Stimulated activated CD4-positive, alpha-beta T cell treated with anti-CD3 and anti-CD28 coated beads, Interleukin-12 subunit alpha, Interleukin-12 subunit beta, amount 100 ng/mL, for 24 hours (primary cell): Measurements from ENCODE around the gene SYNGAP1.

Experiments used
- DNase-seq, 2 experiments: peaks; one replicate each; pipeline ENCODE4 v3.0.0-alpha.2; 2020; ENCODE audit warnings: low read depth in 2 of 2

Gene SYNGAP1

GRCh38 chr6:33404884-33405283 lies 15.0 kb upstream of the SYNGAP1 start:
- DNase-seq = no peak

DNA sequence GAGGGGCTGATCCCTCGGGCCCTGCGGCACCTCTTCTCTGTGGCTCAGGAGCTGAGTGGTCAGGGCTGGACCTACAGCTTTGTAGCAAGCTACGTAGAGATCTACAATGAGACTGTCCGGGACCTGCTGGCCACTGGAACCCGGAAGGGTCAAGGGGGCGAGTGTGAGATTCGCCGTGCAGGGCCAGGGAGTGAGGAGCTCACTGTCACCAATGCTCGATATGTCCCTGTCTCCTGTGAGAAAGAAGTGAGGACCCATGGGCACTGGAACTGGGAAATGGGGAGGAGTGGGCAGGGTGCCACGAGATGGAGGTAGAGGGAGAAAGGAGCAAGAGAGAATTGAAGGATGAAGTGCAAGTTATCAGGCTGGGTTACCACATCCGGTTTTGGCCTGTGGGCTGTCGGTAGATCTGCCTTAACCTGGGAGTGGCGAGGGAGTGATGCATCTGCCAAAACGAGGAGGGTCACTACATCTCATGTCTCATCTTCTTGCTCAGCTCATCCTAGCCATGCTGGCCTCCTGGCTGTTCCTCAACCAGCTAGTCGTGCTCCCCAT lies 14.4 kb upstream of the SYNGAP1 start:
- no peak for DNase-seq

DNA sequence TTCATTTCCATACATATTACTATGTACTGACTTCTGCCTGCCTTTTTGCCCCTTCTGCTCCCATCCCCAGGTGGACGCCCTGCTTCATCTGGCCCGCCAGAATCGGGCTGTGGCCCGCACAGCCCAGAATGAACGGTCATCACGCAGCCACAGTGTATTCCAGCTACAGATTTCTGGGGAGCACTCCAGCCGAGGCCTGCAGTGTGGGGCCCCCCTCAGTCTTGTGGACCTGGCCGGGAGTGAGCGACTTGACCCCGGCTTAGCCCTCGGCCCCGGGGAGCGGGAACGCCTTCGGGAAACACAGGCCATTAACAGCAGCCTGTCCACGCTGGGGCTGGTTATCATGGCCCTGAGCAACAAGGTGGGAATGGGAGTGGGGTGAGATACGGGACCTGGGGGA lies 13.7 kb upstream of the SYNGAP1 start:
- DNase-seq = no peak

- no peak for DNase-seq
Measured at GRCh38 chr6:33407132-33407718, 12.6 kb upstream of the SYNGAP1 start.

- peak; percentile 95 to 96 for DNase-seq
Measured at GRCh38 chr6:33410050-33410710, 9.7 kb upstream of the SYNGAP1 start.

GRCh38 chr6:33410711-33411631 lies 8.9 kb upstream of the SYNGAP1 start, which contains the start of gene PHF1:
TSS of gene PHF1 (plus strand) at chr6:33411014. CDS start at chr6:33412264, 1,250 bp downstream.
- DNase-seq = no peak

GRCh38 chr6:33411632-33412005 lies 8.2 kb upstream of the SYNGAP1 start:
- no peak for DNase-seq

DNA sequence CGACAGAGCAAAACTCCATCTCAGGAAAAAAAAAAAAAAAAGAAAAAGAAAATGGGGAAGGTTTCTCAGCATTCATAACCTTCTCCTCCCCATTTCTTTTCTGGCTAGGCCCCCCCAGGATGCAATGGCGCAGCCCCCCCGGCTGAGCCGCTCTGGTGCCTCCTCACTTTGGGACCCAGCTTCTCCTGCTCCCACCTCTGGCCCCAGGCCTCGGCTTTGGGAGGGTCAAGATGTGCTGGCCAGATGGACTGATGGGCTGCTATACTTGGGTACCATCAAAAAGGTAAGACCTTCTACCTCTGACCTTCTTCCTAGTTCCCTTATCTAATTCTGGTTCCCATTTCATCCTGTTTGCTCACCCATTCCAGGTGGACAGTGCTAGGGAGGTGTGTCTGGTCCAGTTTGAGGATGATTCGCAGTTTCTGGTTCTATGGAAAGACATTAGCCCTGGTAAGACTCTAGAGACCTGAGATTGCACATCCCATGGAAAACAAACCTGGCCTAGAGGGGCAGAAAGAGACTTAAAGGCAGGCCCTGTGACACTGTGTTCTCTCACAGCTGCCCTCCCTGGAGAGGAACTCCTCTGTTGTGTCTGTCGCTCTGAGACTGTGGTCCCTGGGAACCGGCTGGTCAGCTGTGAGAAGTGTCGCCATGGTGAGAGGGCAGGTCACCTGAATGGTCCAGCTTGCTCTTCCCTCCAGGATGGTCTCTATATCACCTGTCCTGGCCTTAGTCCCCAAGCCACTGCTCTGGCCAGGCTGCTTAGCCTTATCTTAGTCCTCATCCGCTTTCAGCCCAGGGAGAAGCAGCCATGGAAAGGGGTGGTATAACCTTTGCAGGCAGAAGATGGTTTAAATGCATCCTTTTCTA lies 7.5 kb upstream of the SYNGAP1 start:
- DNase-seq = no peak

DNA sequence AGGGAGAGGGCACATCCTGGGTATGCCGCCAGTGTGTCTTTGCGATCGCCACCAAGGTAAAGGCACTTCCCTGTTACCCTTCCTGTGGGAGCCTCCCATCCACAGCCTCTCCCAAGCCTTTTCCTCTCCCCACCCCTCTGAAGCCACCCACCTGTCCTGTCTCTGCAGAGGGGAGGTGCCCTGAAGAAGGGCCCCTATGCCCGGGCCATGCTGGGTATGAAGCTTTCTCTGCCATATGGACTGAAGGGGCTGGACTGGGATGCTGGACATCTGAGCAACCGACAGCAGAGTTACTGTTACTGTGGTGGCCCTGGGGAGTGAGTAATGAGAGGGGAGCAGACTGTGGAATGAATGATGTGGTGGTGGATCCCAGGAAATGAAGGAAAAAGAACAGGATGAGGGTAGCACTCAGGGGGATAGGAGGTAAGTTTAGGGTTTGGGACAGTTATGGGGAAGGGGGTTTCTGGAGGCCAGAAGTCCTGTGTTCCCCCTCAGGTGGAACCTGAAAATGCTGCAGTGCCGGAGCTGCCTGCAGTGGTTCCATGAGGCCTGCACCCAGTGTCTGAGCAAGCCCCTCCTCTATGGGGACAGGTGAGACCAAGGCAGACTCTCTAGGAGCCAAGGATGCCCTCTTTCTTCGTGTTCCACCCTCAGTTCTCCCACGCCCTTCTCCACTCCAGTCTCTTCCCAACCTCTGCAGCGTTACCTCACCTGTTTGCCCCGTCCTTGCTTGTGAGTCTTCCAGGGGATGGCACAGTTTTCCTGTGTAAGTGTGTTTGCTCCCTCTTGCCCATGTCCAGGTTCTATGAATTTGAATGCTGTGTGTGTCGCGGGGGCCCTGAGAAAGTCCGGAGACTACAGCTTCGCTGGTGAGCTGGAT lies 6.4 kb upstream of the SYNGAP1 start:
- no peak for DNase-seq

DNA sequence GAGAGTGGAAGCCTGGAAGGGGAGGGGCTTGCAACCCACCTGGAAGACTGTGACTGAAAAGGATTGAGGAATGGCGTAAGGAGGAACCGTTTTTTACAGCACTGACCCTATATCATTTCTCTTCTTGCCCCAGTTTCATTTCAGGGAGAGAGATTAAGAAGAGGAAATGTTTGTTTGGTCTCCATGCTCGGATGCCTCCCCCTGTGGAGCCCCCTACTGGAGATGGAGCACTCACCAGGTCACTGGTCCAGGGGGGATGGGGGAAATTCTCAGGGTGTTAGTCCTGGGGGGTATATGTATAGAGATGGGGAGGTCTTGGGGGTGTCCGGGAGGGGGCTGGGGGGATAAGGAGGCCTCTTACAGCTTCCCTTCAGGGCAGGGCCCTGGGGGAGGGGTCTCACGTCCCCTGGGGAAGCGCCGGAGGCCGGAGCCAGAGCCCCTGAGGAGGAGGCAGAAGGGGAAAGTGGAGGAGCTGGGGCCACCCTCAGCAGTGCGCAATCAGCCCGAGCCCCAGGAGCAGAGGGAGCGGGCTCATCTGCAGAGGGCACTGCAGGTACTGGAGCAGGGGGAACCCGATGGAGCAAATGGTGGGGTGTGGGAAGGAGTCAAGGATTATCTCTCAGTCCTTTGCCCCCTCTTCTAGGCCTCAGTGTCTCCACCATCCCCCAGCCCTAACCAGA lies 5.1 kb upstream of the SYNGAP1 start:
- DNase-seq = no peak

DNA sequence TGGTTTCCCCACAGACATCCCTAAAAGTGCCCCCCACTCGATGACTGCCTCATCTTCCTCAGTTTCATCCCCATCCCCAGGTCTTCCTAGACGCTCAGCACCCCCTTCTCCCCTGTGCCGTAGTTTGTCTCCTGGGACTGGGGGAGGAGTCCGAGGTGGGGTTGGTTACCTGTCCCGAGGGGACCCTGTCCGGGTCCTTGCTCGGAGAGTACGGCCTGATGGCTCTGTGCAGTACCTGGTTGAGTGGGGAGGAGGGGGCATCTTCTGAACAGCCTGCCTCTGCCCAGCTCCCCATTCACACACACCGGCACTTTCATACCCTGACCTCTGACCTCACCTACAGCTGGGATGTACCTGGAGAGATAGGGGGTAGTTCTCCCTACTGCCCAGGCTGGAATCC lies 4.0 kb upstream of the SYNGAP1 start:
- no peak for DNase-seq

GRCh38 chr6:33416386-33417127 lies 3.3 kb upstream of the SYNGAP1 start:
- no peak for DNase-seq

DNA sequence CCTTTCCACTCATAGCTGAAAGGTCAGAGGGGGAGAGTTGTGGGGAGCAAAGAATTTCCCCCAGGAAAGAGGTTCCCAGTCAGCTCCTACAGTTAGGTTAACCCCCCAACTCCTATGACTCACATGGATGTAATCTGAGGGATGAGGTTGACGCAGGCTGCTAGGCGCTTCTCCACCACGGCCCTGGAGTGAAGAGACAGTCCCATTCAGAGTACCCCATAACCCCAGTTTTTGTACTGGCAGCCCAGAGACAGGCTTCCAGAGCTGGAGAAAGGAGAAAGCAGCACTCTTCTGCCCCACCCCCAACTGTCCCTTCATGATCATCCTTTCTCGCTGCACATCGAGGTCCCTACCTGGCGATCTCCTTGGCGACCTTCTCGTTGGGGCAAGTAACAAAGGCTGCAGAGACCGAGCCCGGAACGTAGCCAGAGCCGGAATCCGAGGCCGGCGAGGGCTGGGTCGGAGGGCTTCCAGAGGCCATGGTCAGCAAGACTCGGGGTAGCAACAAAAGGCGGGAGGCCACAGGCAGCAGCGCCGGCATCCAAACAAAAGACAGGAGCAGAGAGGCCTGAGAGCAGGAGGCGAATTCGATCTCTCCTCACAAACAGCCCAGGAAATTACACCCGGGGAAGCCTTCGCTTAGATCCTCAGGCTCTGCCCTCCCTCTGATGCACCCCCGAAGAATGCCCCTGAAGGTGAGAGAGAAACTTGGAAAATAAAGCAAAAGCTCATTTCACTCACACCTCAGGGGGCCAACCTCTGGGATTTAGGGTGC lies 2.5 kb upstream of the SYNGAP1 start:
- DNase-seq = no peak

DNA sequence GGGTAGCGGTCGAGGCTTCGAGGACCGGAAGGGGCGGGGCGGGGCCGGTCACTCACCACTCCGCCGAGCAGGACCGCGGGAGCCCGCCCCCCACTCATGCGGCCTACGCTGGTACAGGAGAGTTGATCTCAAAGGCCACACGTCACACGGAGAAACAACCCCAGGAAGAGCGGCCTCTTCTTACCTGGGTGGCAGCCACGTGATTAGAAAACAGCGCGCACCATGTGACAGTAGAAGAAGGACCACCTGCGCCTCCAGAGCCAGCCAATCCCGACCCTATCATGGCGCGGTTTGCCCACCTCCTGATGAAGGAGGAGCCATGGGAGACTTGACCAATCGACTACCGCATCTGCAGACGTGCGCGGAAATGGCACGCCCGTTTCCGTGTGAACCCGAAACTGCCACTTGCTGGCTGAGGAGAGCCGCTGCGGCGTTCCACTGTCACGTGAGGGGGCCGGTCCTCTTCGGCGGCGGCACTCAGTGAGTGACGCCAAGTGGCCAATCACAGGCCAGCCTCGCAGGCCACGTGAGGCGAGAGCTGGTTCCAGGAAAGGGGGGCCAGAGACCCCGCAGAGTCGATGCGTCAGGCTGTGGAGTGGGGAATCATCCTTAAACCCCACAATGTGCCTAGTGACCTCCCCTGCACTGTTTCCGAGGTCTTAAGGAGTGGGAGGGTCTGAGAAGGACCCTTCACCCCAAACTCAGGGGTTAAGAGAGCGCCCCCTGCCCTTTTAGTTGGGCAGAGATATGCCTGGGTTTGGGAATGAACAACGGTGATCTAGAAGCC lies 1.8 kb upstream of the SYNGAP1 start, which contains the start of gene CUTA:
TSS of gene CUTA (minus strand) at position 205 of the 787 bp plus-strand sequence. CDS start at position 98, 107 bp downstream.
- peak; percentile 96 for DNase-seq

DNA sequence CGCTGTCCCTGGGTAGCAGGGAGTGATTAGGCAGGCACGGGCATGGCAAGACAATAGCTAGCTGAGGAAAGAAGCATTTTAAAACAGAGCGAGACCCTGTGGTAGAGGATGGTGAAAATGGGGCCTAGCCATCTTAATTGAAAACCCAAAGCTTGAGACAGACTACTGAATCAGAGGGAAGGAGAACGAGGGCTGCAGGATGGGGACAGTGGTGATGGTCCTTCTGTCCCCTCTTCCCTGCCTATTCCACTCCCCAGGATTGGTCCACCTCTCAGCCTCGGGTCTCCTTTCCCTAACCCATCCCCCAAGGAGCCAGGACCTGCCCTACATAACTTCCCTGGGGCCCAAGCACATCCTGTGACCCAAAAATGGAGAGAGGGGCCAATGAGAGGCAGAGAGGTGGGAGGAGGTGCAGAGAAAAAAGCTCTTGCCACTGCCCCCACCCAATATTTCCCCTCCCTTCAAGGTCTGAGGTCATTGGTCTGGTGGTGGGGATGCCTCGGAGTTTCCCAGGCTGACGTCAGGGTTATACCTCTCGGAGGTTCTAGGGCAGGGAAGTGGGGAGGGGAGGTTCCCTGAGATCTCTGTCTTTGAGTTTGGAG lies 1.1 kb upstream of the SYNGAP1 start:
- peak in 1 of 2 experiments; percentile 57 for DNase-seq

- no peak for DNase-seq
Measured at GRCh38 chr6:33420491-33421343, 852 bp downstream of the SYNGAP1 start.
